ENCODE data around the gene MAPK1.
"Not testable (repeated sequence)": the region's sequence is repeated elsewhere in the genome, so short reads cannot be mapped to it uniquely, and the experiment has no call there.

Gene MAPK1

GRCh38 chr22:21725956-21726649 is 141.3 kb downstream of the MAPK1 start:
- Histone ChIP-seq H3K27me3 (ENCODE audit: control insufficient read depth, insufficient read depth, low read length) (no peaks in the 10 kb centered on the region), H3K36me3 (ENCODE audit: control insufficient read depth, insufficient read depth, low read length) (no peaks in the 10 kb centered on the region), H3K4me3 (ENCODE audit: low read length) (no peak overlapping the region), H3K27ac (ENCODE audit: low read depth, low read length) (no peak overlapping the region), H3K9ac (ENCODE audit: low read length) (no peak overlapping the region), H3K4me1 (ENCODE audit: control insufficient read depth, insufficient read depth, low read length) (no peaks in the 10 kb centered on the region)

GRCh38 chr22:21724496-21724895 is 142.9 kb downstream of the MAPK1 start:
- not testable (repeated sequence) for H3K27ac ChIP-seq (ENCODE audit: low read depth, low read length); H3K36me3 ChIP-seq (ENCODE audit: control insufficient read depth, insufficient read depth, low read length); H3K9ac ChIP-seq (ENCODE audit: low read length); H3K4me1 ChIP-seq (ENCODE audit: control insufficient read depth, insufficient read depth, low read length); H3K27me3 ChIP-seq (ENCODE audit: control insufficient read depth, insufficient read depth, low read length); H3K4me3 ChIP-seq (ENCODE audit: low read length)

- not testable (repeated sequence) for H3K36me3 ChIP-seq (ENCODE audit: control insufficient read depth, insufficient read depth, low read length); H3K4me1 ChIP-seq (ENCODE audit: control insufficient read depth, insufficient read depth, low read length); H3K9ac ChIP-seq (ENCODE audit: low read length); H3K27ac ChIP-seq (ENCODE audit: low read depth, low read length); H3K4me3 ChIP-seq (ENCODE audit: low read length); H3K27me3 ChIP-seq (ENCODE audit: control insufficient read depth, insufficient read depth, low read length)
Measured at GRCh38 chr22:21721195-21721852, 146.1 kb downstream of the MAPK1 start.

DNA sequence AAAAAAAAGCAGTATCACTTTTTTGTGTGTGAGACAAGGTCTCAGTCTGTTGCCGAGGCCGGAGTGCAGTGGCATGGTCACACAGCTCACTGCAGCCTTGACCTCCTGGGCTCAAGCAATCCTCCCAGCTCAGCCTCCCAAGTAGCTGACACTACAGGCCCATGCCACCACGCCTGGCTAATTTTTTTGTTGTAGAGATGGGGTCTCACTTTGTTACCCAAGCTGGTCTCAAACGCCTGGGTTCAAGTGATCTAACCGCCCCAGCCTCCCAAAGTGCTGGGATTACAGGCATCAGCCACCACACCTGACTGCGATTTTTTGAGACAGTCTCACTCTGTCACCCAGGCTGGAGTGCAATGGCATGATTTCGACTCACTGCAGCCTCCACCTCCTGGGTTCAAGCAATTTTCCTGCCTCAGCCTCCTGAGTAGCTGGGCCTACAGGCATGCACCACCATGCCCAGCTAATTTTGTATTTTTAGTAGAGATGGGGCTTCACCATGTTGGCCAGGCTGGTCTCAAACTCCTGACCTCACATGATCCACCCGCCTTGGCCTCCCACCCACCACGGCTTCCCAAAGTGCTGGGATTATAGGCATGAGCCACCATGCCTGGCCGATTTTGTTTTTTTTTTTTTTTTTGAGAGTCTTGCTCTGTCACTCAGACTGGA is 147.1 kb downstream of the MAPK1 start:
- not testable (repeated sequence) for H3K9ac ChIP-seq (ENCODE audit: low read length); H3K36me3 ChIP-seq (ENCODE audit: control insufficient read depth, insufficient read depth, low read length); H3K27me3 ChIP-seq (ENCODE audit: control insufficient read depth, insufficient read depth, low read length); H3K4me3 ChIP-seq (ENCODE audit: low read length); H3K27ac ChIP-seq (ENCODE audit: low read depth, low read length); H3K4me1 ChIP-seq (ENCODE audit: control insufficient read depth, insufficient read depth, low read length)

- Histone ChIP-seq H3K36me3 (ENCODE audit: control insufficient read depth, insufficient read depth, low read length) (no peaks in the 10 kb centered on the region), H3K4me1 (ENCODE audit: control insufficient read depth, insufficient read depth, low read length) (no peaks in the 10 kb centered on the region), H3K4me3 (ENCODE audit: low read length) (no peak overlapping the region), H3K27me3 (ENCODE audit: control insufficient read depth, insufficient read depth, low read length) (no peaks in the 10 kb centered on the region), H3K27ac (ENCODE audit: low read depth, low read length) (no peak overlapping the region), H3K9ac (ENCODE audit: low read length) (no peak overlapping the region)
Measured at GRCh38 chr22:21719024-21719423, 148.4 kb downstream of the MAPK1 start.

DNA sequence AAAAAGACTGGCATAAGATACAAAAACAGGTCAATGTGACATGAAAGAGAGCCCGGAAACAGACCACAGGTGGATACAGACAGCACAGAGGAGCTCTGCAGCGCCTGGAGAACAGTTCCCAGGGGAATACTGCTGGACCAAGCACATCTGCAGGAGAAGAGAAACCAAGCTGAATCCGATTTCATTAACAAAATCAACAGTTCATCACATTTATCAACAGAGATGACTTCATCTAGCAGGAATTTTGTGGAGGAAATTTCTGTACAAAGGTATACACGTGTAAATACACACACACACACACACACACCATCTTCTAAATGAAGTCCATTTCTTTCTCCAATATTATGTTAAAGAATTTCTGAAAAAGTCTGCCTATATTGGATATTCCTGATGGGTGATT is 148.9 kb downstream of the MAPK1 start:
- Histone ChIP-seq H3K4me1 (ENCODE audit: control insufficient read depth, insufficient read depth, low read length) (no peaks in the 10 kb centered on the region), H3K9ac (ENCODE audit: low read length) (no peak overlapping the region), H3K36me3 (ENCODE audit: control insufficient read depth, insufficient read depth, low read length) (no peaks in the 10 kb centered on the region), H3K4me3 (ENCODE audit: low read length) (no peak overlapping the region), H3K27me3 (ENCODE audit: control insufficient read depth, insufficient read depth, low read length) (no peaks in the 10 kb centered on the region), H3K27ac (ENCODE audit: low read depth, low read length) (no peak overlapping the region)

DNA sequence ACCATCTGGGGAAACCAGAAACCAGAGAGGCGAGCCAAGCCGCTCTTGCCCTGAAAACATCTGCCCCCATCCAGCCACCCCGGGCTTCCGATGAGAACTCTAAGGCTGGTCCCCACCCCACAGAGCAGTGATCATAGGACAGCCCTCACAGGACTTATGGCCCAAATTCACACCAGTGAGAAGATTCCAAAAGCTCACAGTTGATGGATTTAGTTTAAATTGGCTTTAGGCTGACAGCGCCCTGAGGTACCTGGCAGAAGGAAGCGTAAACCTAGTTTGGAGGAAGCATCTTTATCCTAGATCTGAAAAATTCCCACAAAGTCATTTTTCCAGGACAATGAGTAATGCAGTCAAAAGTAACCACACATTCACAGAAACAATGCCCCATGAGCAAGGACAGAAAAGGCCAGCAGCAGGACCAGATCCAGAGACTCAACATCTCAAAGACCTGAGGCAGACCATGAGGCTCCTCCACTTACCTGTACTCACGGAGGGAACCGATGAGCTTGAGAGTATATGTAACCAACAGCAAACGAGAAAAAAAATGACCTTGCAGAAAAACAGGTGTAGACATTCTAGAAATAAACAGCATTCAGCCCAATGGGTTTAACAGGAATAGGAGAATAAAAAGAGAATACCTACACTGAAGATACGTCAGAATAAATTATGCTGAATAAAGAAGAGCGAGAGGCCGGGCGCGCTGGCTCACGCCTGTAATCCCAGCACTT is 150.9 kb downstream of the MAPK1 start:
- H3K4me3 ChIP-seq (ENCODE audit: low read length); H3K4me1 ChIP-seq (ENCODE audit: control insufficient read depth, insufficient read depth, low read length); H3K9ac ChIP-seq (ENCODE audit: low read length); H3K36me3 ChIP-seq (ENCODE audit: control insufficient read depth, insufficient read depth, low read length); H3K27ac ChIP-seq (ENCODE audit: low read depth, low read length); H3K27me3 ChIP-seq (ENCODE audit: control insufficient read depth, insufficient read depth, low read length): not testable (repeated sequence)

GRCh38 chr22:21714786-21715185 is 152.7 kb downstream of the MAPK1 start:
- Histone ChIP-seq H3K4me3 (ENCODE audit: low read length) (no peak overlapping the region), H3K27ac (ENCODE audit: low read depth, low read length) (no peak overlapping the region), H3K36me3 (ENCODE audit: control insufficient read depth, insufficient read depth, low read length) (no peaks in the 10 kb centered on the region), H3K9ac (ENCODE audit: low read length) (no peak overlapping the region), H3K4me1 (ENCODE audit: control insufficient read depth, insufficient read depth, low read length) (peaks cover 2% of the 10 kb centered on the region), H3K27me3 (ENCODE audit: control insufficient read depth, insufficient read depth, low read length) (no peaks in the 10 kb centered on the region)

DNA sequence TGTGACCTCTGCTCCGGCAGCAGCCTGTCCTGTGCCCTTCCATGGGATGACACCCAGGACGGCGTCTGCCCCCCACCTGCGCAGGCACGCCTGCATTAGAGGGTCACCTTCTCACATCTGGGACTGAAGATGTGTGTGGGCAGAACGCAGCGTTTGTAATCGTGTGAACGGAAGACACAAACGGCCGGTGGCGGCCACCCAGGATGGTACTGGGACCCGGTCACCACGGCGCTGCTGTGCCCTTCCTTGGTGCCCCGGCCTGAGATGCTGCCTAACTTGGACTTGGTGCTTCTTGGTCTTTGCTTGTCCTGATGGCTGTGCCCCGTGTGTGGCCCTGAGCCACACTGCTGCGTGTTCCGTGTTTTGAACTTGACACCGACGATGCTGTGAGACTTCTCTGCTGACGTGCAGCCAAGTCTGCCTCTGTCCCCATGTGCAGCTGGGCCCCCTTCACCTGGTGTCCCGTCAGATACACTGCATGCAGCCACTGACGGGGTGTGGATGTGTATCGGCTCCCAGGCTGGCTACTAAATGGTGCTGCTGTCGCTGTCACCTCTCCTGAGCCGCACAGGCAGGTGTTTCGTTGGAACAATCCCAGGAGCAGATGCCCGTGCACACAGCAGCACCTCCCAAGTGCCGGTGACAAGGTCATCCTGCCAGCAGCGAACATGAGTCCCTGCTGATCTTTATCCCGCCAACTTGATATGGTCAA is 153.2 kb downstream of the MAPK1 start:
- Histone ChIP-seq H3K9ac (ENCODE audit: low read length) (no peak overlapping the region), H3K27me3 (ENCODE audit: control insufficient read depth, insufficient read depth, low read length) (no peaks in the 10 kb centered on the region), H3K4me3 (ENCODE audit: low read length) (no peak overlapping the region), H3K27ac (ENCODE audit: low read depth, low read length) (no peak overlapping the region), H3K4me1 (ENCODE audit: control insufficient read depth, insufficient read depth, low read length) (peaks cover 2% of the 10 kb centered on the region), H3K36me3 (ENCODE audit: control insufficient read depth, insufficient read depth, low read length) (no peaks in the 10 kb centered on the region)

DNA sequence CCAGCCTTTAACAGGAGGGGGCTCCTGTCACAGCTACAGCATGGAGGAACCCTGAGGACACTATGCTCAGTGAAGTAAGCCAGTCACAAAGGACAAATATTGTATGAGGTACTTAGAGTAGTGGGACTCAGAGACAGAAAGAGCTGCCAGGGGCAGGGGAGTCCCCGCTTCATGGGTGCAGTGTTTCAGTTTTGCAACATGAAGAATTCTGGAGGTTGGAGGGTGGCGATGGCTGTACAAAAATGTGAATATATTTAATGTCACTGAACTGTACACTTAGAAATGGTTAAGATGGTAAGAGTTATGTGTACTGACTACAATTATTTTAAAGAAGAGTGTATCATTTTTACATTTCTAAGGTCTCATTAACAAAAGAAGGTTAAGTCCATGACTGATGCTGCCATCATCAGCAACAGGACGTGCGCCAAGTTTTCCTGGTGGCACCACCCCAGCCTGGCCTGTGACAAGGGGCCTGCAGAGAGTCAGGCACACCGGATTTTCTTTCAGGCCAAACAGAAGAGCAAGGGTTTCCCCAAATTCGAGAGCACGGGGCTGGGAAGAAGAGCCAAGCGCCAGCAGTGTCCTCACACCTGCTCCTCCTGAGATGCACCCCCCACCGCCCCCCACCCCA is 153.9 kb downstream of the MAPK1 start:
- Histone ChIP-seq H3K4me1 (ENCODE audit: control insufficient read depth, insufficient read depth, low read length) (peaks cover 2% of the 10 kb centered on the region), H3K36me3 (ENCODE audit: control insufficient read depth, insufficient read depth, low read length) (no peaks in the 10 kb centered on the region), H3K4me3 (ENCODE audit: low read length) (peak overlapping the region; percentile 32), H3K9ac (ENCODE audit: low read length) (no peak overlapping the region), H3K27me3 (ENCODE audit: control insufficient read depth, insufficient read depth, low read length) (no peaks in the 10 kb centered on the region), H3K27ac (ENCODE audit: low read depth, low read length) (no peak overlapping the region)

DNA sequence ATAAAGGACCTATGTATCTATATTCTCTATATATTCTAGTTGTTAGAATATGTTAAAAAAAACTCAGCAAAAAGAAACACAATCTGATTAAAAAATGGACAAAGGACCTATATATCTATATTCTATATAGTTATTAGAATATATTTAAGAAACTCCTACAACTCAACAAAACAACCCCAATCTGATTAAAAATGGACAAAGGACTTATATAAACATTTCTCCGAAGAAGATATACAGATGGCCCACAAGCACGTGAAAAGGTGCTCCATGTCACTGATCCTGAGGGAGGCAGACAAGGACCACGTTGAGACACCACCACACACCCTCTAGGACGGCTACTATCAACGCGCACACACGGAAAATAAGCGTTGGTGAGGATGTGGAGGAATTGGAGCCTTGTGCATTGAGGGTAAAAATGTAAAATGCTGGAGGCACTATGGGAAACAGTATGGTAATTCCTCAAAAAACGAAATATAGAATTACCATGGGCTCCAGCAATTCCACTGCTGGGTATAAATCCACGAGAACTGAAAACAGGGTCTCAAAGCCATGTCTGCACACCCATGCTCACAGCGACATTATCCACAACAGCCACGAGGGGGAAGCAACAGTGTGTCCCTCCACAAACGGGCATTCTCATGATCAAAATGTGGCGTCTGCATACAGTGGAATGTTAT is 154.6 kb downstream of the MAPK1 start:
- no peak overlapping the region for H3K9ac ChIP-seq (ENCODE audit: low read length)
- peaks cover 3% of the 10 kb centered on the region for H3K4me1 ChIP-seq (ENCODE audit: control insufficient read depth, insufficient read depth, low read length)
- no peaks in the 10 kb centered on the region for H3K36me3 ChIP-seq (ENCODE audit: control insufficient read depth, insufficient read depth, low read length)
- H3K27ac ChIP-seq (ENCODE audit: low read depth, low read length), result no peak overlapping the region
- H3K27me3 ChIP-seq (ENCODE audit: control insufficient read depth, insufficient read depth, low read length), result no peaks in the 10 kb centered on the region
- peak overlapping the region; percentile 32 for H3K4me3 ChIP-seq (ENCODE audit: low read length)
